ENCODE measurements around the gene GPR32.
"Not testable (repeated sequence)": the region's sequence is repeated elsewhere in the genome, so short reads cannot be mapped to it uniquely, and the experiment has no call there.

Gene GPR32, protein sequence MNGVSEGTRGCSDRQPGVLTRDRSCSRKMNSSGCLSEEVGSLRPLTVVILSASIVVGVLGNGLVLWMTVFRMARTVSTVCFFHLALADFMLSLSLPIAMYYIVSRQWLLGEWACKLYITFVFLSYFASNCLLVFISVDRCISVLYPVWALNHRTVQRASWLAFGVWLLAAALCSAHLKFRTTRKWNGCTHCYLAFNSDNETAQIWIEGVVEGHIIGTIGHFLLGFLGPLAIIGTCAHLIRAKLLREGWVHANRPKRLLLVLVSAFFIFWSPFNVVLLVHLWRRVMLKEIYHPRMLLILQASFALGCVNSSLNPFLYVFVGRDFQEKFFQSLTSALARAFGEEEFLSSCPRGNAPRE

GRCh38 chr19:50770164-50770563, at the start of gene GPR32:
Gene GPR32 (plus strand): TSS chr19:50770464. CDS start chr19:50770601, 137 bp downstream.
- not testable (repeated sequence) for DNase-seq

GRCh38 chr19:50720921-50721381, 49.3 kb upstream of the GPR32 start:
- no peak for DNase-seq

- DNase-seq: no peak
Measured at GRCh38 chr19:50721441-50722137, 48.7 kb upstream of the GPR32 start.

DNA sequence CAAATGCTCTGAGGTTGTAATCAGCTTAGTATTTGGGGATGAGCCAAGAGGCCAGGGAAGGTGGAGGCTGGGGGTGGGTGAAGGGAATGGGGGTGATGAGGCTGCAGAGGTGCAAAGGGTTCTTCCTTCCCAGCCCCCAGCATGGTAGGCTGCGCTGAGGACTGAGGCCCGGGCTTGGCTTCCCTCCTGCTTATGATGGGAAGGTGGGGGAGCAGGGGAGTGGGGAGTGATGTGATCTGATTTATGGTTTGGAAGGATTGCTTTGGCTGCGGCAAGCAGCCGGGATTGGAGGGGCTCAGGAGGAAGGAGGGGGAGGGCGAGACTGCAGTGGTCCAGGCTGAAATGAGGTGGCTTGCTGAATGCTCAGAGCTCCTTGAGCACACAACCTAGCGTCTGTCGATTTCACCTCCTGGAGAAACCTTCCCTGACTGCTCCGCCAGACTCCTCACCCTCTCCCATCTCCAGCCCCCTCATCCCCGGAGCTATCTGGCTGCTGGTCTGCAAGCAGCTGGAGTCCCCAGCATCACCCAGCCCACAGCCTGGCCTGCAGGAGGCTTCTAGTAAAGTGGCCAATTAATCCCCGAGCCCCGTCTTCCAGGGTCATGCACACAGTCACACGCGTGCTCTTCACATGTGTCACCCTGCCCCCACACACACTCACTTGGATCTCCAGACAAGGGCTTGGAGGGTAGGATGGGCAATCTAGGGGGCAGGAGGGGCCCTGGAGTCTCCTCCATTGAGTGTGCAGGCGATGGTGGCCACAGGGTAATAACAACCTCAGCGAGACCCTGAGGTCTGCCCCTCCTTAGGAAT, 47.9 kb upstream of the GPR32 start:
- no peak for DNase-seq

GRCh38 chr19:50723069-50723468, 47.2 kb upstream of the GPR32 start, which contains the start of gene CLEC11A:
Gene CLEC11A (plus strand): TSS chr19:50723364. CDS start chr19:50723526, 162 bp downstream.
- no peak for DNase-seq

GRCh38 chr19:50723735-50724521, 46.3 kb upstream of the GPR32 start:
- no peak for DNase-seq

- DNase-seq: peak; percentile 95 to 96
Measured at GRCh38 chr19:50724522-50725217, 45.6 kb upstream of the GPR32 start.

- no peak for DNase-seq
Measured at GRCh38 chr19:50725218-50725910, 44.9 kb upstream of the GPR32 start.

- no peak for DNase-seq
Measured at GRCh38 chr19:50725911-50726230, 44.4 kb upstream of the GPR32 start.

GRCh38 chr19:50728084-50728737, 42.1 kb upstream of the GPR32 start:
- DNase-seq: no peak

GRCh38 chr19:50729894-50730293, 40.4 kb upstream of the GPR32 start:
- DNase-seq: no peak

DNA sequence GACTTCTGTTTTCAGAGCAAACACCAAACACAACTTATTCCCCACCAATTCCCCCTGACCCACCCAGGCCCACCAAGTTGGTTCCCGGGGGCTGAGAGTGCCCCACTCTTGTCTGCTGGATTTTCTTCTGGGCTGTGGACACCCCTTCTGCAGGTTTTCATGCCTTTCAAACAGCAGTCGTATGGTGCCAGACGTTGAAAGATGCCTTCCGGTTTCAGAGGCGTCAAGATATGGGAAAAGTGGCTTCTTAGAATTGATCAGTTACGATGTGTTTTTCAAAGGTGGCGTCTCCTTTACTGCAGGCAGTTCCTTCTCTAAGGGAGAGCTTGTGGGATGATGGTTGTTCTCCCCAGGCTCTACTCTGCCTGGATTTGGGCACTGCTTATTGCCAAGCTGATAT, 34.4 kb upstream of the GPR32 start:
- no peak for DNase-seq

DNA sequence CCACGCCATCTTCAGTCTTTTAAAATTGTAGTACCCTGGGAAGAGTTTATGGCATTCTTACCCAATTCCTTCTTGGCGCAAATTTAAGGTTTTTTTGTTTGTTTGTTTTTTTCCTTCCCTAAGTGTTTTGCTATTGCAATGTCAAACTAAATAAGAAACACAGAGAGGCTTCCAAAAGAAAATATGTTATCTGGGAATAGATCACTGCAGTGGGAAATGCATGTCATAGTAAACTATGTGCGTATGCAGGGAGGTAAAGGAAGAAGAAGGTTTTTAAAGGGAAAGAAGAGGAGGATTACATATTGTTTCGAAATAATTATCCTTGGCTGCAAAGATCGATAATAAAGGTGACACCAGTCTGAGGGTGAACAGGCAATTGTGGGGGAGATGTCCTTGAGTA, 33.9 kb upstream of the GPR32 start:
- no peak for DNase-seq

DNA sequence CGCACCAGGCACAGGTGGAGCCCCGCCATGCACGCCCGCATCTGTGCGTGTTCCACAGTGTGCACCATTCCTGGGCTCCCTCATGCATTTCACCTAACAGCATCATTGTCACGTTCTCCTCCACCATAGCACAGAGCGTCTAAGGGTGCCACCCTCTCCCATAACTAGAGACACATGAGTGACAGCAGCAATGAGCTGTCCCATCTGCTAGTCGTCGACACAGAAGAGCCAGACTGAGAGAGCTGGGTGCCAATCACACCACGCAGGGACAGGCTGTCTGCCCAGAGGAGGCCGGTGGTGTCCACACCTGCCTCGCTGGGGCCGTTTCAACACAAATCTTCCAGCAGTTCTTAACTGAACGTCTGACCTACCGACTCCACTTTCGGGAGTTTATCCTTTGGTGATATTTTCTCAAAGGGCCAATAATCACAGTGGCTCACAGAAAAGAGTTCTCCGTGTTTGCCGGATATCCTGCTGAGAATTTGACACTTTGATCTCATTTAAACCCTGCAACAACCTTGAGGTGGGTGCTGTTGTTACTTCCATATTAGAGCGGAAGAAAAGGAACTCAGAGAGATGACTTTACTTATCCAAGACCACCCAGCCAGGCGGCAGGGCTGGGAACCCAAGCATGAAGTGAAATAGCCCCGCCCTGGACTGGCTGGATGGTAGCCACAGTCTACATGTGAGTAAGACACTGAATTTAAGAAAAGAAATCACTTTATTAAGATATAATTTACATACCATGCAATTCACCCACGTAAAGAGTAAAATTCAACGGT, 30.9 kb upstream of the GPR32 start:
- DNase-seq: no peak

- no peak for DNase-seq
Measured at GRCh38 chr19:50739914-50740426, 30.3 kb upstream of the GPR32 start.

DNA sequence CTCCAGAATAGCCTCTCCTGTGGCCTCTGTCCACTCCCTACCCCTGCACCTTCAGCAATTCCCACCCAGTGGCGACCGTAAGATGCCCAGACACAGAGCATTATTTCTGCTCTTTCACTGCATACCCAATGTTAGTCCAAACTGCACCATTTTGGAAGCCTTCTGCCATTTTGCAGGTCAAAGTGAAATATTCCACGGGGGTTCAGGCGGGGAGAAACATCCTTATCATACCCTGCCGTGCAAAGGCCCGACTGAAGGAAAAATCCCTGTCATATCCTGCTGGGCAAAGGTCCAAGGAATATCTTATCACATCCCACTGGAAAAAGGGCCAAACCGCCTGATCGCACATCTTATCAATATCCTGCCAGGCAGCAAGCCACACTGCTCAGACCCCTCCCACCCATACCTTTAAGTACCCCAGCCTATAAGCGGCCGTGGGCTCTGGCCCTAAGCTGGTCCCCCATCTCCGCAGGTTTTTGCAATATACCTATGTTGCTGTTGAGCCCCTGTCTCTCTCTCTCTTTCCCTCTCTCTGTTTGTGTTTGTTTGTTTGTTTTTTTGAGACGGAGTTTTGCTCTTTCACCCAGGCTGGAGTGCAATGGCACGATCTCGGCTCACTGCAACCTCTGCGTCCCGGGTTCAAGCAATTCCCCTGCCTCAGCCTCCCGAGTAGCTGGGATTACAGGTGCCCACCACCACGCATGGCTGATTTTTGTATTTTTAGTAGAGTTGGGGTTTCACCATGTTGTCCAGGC, 28.9 kb upstream of the GPR32 start:
- DNase-seq: no peak

- no peak for DNase-seq
Measured at GRCh38 chr19:50743537-50743936, 26.7 kb upstream of the GPR32 start.

DNA sequence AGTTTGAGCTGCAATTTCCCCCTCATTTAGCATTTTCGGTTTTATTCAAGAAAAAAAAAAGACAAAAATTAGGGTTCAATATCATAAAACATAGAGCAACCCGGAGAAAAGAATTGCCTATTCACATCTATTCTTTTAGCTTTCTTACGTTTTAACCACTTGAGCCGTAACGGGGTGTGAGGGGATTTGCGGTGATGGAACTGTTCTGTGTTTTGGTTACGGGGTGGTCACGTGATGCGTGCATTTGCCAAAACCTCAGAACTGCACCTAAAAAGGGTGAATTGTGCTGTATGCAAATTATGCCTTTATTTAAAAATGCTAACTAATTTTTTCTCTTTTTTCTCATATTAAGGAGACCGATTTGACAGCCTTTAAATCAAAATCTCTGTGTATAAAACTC, 25.0 kb upstream of the GPR32 start:
- no peak for DNase-seq

GRCh38 chr19:50747141-50747540, 23.1 kb upstream of the GPR32 start:
- not testable (repeated sequence) for DNase-seq

Data from AML-193 (cell line).